Trophoblast cell (in vitro differentiated cells and primary cell): ENCODE data around the gene ABR.

Experiments used
- DNase-seq, 2 donors: peaks; one replicate each; pipeline ENCODE4 v3.0.0-alpha.2; 2016
- H2AFZ ChIP-seq: 2 replicates; pipeline ENCODE4 v1.6.1; 2013; ENCODE audit warnings: low read length, moderate library complexity, mild to moderate bottlenecking; ENCODE audit not compliant: insufficient read depth, poor library complexity
- H2AK5ac ChIP-seq: 2 replicates; pipeline ENCODE4 v1.6.1; 2013; ENCODE audit warnings: mild to moderate bottlenecking, low read length
- H2BK120ac ChIP-seq: 2 replicates; pipeline ENCODE4 v1.6.1; 2013; ENCODE audit warnings: low read length, mild to moderate bottlenecking, moderate library complexity; ENCODE audit not compliant: insufficient read depth, poor library complexity
- H2BK12ac ChIP-seq: 2 replicates; pipeline ENCODE4 v1.6.1; 2013; ENCODE audit warnings: mild to moderate bottlenecking, low read length, moderate library complexity
- H2BK5ac ChIP-seq: 2 replicates; pipeline ENCODE4 v1.6.1; 2013; ENCODE audit warnings: low read length, low read depth, moderate library complexity, mild to moderate bottlenecking; ENCODE audit not compliant: poor library complexity
- H3K14ac ChIP-seq: 2 replicates; pipeline ENCODE4 v1.6.1; 2013; ENCODE audit warnings: mild to moderate bottlenecking, low read length
- H3K18ac ChIP-seq: 2 replicates; pipeline ENCODE4 v1.6.1; 2013; ENCODE audit warnings: mild to moderate bottlenecking, low read length
- H3K23ac ChIP-seq: 2 replicates; pipeline ENCODE4 v1.6.1; 2013; ENCODE audit warnings: low read length
- H3K27ac ChIP-seq: 2 replicates; pipeline ENCODE4 v1.5.1; 2013; ENCODE audit warnings: low read depth, mild to moderate bottlenecking, inconsistent platforms, low read length, moderate library complexity
- H3K27me3 ChIP-seq: 2 replicates; pipeline ENCODE4 v1.6.1; 2013; ENCODE audit warnings: inconsistent platforms, mild to moderate bottlenecking, low read length, moderate library complexity; ENCODE audit not compliant: insufficient read depth
- H3K36me3 ChIP-seq, 2 experiments: 1 replicate in 1 of 2; 2 replicates in 1 of 2; pipeline ENCODE4 v1.6.1; 2013; ENCODE audit warnings: low read length in 2 of 2, mild to moderate bottlenecking in 2 of 2, moderate library complexity in 1 of 2; ENCODE audit not compliant: insufficient read depth in 2 of 2, control insufficient read depth in 1 of 2
- H3K4ac ChIP-seq: 2 replicates; pipeline ENCODE4 v1.6.1; 2013; ENCODE audit warnings: low read depth, mild to moderate bottlenecking, low read length, moderate library complexity
- H3K4me1 ChIP-seq, 2 experiments: 1 replicate in 1 of 2; 2 replicates in 1 of 2; pipeline ENCODE4 v1.6.1; 2013; ENCODE audit warnings: low read length in 2 of 2, mild to moderate bottlenecking in 2 of 2, moderate library complexity in 1 of 2; ENCODE audit not compliant: insufficient read depth in 2 of 2, control insufficient read depth in 1 of 2
- H3K4me2 ChIP-seq: 2 replicates; pipeline ENCODE4 v1.6.1; 2013; ENCODE audit warnings: inconsistent platforms, mild to moderate bottlenecking, low read length, moderate library complexity
- H3K4me3 ChIP-seq: 2 replicates; pipeline ENCODE4 v1.5.1; 2013; ENCODE audit warnings: mild to moderate bottlenecking, low read depth, low read length, inconsistent platforms
- H3K79me1 ChIP-seq: one replicate; pipeline ENCODE4 v1.6.1; 2013; ENCODE audit warnings: low read length
- H3K79me2 ChIP-seq: 2 replicates; pipeline ENCODE4 v1.6.1; 2013; ENCODE audit warnings: low read length, mild to moderate bottlenecking; ENCODE audit not compliant: control insufficient read depth, insufficient read depth, poor library complexity
- H3K9ac ChIP-seq: 2 replicates; pipeline ENCODE4 v1.6.1; 2013; ENCODE audit warnings: mild to moderate bottlenecking, low read length
- H3K9me3 ChIP-seq: 2 replicates; pipeline ENCODE4 v1.6.1; 2013; ENCODE audit warnings: low read depth, mild to moderate bottlenecking, control low read depth, inconsistent platforms, low read length; ENCODE audit not compliant: insufficient read depth
- H4K12ac ChIP-seq: 2 replicates; pipeline ENCODE4 v1.6.1; 2013; ENCODE audit warnings: low read depth, mild to moderate bottlenecking, low read length, moderate library complexity
- H4K8ac ChIP-seq: 2 replicates; pipeline ENCODE4 v1.6.1; 2013; ENCODE audit warnings: low read depth, mild to moderate bottlenecking, low read length, moderate library complexity
- H4K91ac ChIP-seq: one replicate; pipeline ENCODE4 v1.6.1; 2013; ENCODE audit warnings: low read depth, mild to moderate bottlenecking, low read length, moderate library complexity
- WGBS: extraction: QIAGEN DNeasy Blood & Tissue Kit; methylation state at CpG from one replicate; pipeline ENCODE4 v1.1.7; 2013; ENCODE audit warnings: missing lambda C conversion rate; ENCODE audit not compliant: insufficient read length, insufficient coverage; ENCODE audit errors: extremely low coverage; 5-methylcytosine and 5-hydroxymethylcytosine counted together

ABR gene

GRCh38 chr17:1227365-1227764 lies 47.6 kb upstream of the ABR start:
- Histone ChIP-seq H2BK5ac (no peak overlapping the region), H3K27ac (no peak overlapping the region), H3K14ac (no peak overlapping the region), H3K79me1 (no peaks in the 10 kb centered on the region), H3K23ac (no peak overlapping the region), H3K9me3 (peaks cover 13% of the 10 kb centered on the region), H3K9ac (no peak overlapping the region), H3K4me3 (no peak overlapping the region), H2BK120ac (no peak overlapping the region), H2BK12ac (no peak overlapping the region), H2AK5ac (no peak overlapping the region), H4K8ac (no peak overlapping the region), H4K91ac (no peak overlapping the region), H2AFZ (no peak overlapping the region), H4K12ac (no peak overlapping the region), H3K4ac (no peak overlapping the region), H3K4me1 (peaks cover 4 to 5% of the 10 kb centered on the region in 2 experiments), H3K79me2 (no peaks in the 10 kb centered on the region), H3K27me3 (peaks cover 32% of the 10 kb centered on the region), H3K18ac (no peak overlapping the region), H3K4me2 (no peak overlapping the region), H3K36me3 (no peaks in the 10 kb centered on the region)
- no CpG with 5 or more reads among the region's 5 CpGs for WGBS
- no peak for DNase-seq

- Histone ChIP-seq H3K4ac (no peak overlapping the region), H3K4me1 (peaks cover 4 to 5% of the 10 kb centered on the region in 2 experiments), H3K23ac (peak overlapping the region; percentile 79), H2BK5ac (no peak overlapping the region), H3K79me1 (no peaks in the 10 kb centered on the region), H3K18ac (no peak overlapping the region), H4K12ac (no peak overlapping the region), H3K4me3 (peak overlapping the region; percentile 52), H2AFZ (no peak overlapping the region), H3K79me2 (no peaks in the 10 kb centered on the region), H3K27me3 (peaks cover 33% of the 10 kb centered on the region), H3K9me3 (peaks cover 13% of the 10 kb centered on the region), H3K4me2 (no peak overlapping the region), H2BK12ac (no peak overlapping the region), H2AK5ac (no peak overlapping the region), H2BK120ac (no peak overlapping the region), H3K27ac (no peak overlapping the region), H3K9ac (no peak overlapping the region), H3K36me3 (no peaks in the 10 kb centered on the region), H4K91ac (no peak overlapping the region), H3K14ac (no peak overlapping the region), H4K8ac (no peak overlapping the region)
- no peak for DNase-seq
- WGBS, result no CpG with 5 or more reads among the region's 3 CpGs
Measured at GRCh38 chr17:1226308-1226707, 46.5 kb upstream of the ABR start.

GRCh38 chr17:1224330-1224729 lies 44.5 kb upstream of the ABR start:
- Histone ChIP-seq H2BK12ac (no peak overlapping the region), H4K91ac (no peak overlapping the region), H3K79me2 (no peaks in the 10 kb centered on the region), H3K4ac (no peak overlapping the region), H4K12ac (no peak overlapping the region), H3K36me3 (no peaks in the 10 kb centered on the region), H2BK5ac (no peak overlapping the region), H2AFZ (no peak overlapping the region), H2AK5ac (no peak overlapping the region), H3K27ac (peak overlapping the region; percentile 3), H3K14ac (no peak overlapping the region), H3K27me3 (peaks cover 25% of the 10 kb centered on the region), H2BK120ac (no peak overlapping the region), H3K4me3 (no peak overlapping the region), H3K79me1 (no peaks in the 10 kb centered on the region), H3K4me2 (no peak overlapping the region), H3K9ac (no peak overlapping the region), H3K4me1 (peaks cover 4% of the 10 kb centered on the region in 2 experiments), H4K8ac (no peak overlapping the region), H3K18ac (no peak overlapping the region), H3K9me3 (peaks cover 10% of the 10 kb centered on the region), H3K23ac (no peak overlapping the region)
- WGBS, result no CpG with 5 or more reads among the region's 7 CpGs
- peak; percentile 60 to 91 for DNase-seq

- peaks cover 19% of the 10 kb centered on the region for H3K27me3 ChIP-seq
- no peak overlapping the region for H3K14ac ChIP-seq
- peaks cover 3 to 4% of the 10 kb centered on the region in 2 experiments for H3K4me1 ChIP-seq
- H2AFZ ChIP-seq, result no peak overlapping the region
- H3K79me1 ChIP-seq, result no peaks in the 10 kb centered on the region
- no peak overlapping the region for H3K4me3 ChIP-seq
- no peak overlapping the region for H2BK120ac ChIP-seq
- no peak overlapping the region for H3K9ac ChIP-seq
- H3K79me2 ChIP-seq, result no peaks in the 10 kb centered on the region
- no peak overlapping the region for H2BK12ac ChIP-seq
- no peak overlapping the region for H3K18ac ChIP-seq
- H3K4me2 ChIP-seq, result no peak overlapping the region
- peaks cover 10% of the 10 kb centered on the region for H3K9me3 ChIP-seq
- no peak overlapping the region for H2BK5ac ChIP-seq
- H4K12ac ChIP-seq, result no peak overlapping the region
- no peak overlapping the region for H3K23ac ChIP-seq
- no peak overlapping the region for H4K8ac ChIP-seq
- no peak overlapping the region for H4K91ac ChIP-seq
- WGBS, result no CpG with 5 or more reads among the region's 14 CpGs
- DNase-seq, result no peak
- H2AK5ac ChIP-seq, result no peak overlapping the region
- H3K4ac ChIP-seq, result no peak overlapping the region
- H3K36me3 ChIP-seq, result no peaks in the 10 kb centered on the region
- no peak overlapping the region for H3K27ac ChIP-seq
Measured at GRCh38 chr17:1223662-1224061, 43.9 kb upstream of the ABR start.
